Uterus (tissue), 2 donors: Measurements from ENCODE around the gene TBC1D25.

Experiments
- CTCF ChIP-seq, 4 experiments: fragments of 200-600 bp in 2 of 4; fragments of 450-650 bp in 2 of 4; sonication (generic) in 2 of 4; IDR thresholded peaks; one replicate each; pipeline ENCODE4 v1.5.1; 2016 to 2019; ENCODE audit warnings: antibody characterized with exemption in 4 of 4, mild to moderate bottlenecking in 2 of 4, moderate library complexity in 1 of 4
- POLR2A ChIP-seq, 2 donors: fragments of 450-650 bp; IDR thresholded peaks; one replicate each; pipeline ENCODE4 v1.6.1; 2016; ENCODE audit warnings: antibody characterized with exemption in 2 of 2, mild to moderate bottlenecking in 1 of 2, moderate library complexity in 1 of 2

- TF ChIP-seq CTCF (IDR thresholded peaks at IDR 0.05) (no peak), POLR2A (IDR thresholded peaks at IDR 0.05) (no peak)
These were observed 39.7 kb downstream of the TBC1D25 start for GRCh38 chrX:48579259-48579658.
